Activated CD4-positive, alpha-beta T cell treated with anti-CD3 and anti-CD28 coated beads for 4 hours (primary cell): ENCODE results near the gene DGCR2.
"Not testable (repeated sequence)": the region's sequence is repeated elsewhere in the genome, so short reads cannot be mapped to it uniquely, and the experiment has no call there.

Experiments
- DNase-seq, 2 donors: peaks; one replicate each; pipeline ENCODE4 v3.0.0-alpha.2; 2020

The DGCR2 gene, protein sequence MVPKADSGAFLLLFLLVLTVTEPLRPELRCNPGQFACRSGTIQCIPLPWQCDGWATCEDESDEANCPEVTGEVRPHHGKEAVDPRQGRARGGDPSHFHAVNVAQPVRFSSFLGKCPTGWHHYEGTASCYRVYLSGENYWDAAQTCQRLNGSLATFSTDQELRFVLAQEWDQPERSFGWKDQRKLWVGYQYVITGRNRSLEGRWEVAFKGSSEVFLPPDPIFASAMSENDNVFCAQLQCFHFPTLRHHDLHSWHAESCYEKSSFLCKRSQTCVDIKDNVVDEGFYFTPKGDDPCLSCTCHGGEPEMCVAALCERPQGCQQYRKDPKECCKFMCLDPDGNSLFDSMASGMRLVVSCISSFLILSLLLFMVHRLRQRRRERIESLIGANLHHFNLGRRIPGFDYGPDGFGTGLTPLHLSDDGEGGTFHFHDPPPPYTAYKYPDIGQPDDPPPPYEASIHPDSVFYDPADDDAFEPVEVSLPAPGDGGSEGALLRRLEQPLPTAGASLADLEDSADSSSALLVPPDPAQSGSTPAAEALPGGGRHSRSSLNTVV

DNA sequence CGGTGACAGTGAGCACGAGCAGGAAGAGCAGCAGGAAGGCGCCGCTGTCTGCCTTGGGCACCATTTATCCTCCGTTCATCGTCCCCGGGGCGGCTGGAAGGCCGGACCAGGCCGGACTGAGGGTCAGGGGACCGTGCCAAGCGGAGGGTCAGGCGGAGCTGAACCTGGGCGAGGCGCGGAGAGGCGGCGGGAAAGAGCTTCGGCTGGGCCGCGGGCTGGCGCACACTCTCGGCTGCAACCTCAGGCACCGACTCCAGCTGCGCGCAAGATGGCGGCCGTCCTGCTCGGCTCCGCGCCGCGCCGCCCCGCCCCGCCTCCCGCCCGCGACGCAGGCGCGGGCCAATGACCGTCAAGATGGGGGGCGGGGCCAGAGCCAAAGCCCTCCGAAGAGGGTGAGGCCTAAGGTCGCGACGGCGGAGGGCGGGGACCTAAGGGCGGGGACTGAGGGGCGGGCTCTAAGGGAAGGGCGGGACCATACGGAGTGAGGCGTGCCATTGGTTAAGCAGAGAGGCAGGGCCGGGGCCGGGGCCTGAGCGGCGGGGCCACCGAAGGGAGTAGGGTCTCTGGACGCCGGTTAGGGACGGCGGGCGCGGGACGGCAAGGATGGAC is at the start of gene DGCR2:
TSS of gene DGCR2 (minus strand) at position 270 of the 609 bp plus-strand sequence. CDS start at position 64, 206 bp downstream.
- peak; percentile 97 to 99 for DNase-seq

DNA sequence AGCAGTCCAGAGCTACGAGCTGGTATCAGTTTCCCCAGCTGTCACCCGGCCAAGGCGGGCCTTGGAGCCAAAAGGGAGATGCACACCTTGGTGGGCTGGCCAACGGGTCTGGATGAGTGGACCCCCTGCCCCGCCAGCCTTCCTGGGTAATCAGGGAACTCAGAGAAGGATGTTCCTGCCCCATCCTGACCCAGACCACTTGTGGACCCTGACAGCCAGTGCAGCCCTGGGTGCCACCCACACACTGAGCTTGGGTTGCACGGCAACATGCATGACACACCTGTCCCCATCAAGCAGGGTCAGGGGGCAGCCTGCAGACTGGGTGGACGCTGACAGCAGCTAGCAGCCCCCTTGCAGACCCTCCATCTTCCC is 47.7 kb upstream of the DGCR2 start:
- DNase-seq = no peak

DNA sequence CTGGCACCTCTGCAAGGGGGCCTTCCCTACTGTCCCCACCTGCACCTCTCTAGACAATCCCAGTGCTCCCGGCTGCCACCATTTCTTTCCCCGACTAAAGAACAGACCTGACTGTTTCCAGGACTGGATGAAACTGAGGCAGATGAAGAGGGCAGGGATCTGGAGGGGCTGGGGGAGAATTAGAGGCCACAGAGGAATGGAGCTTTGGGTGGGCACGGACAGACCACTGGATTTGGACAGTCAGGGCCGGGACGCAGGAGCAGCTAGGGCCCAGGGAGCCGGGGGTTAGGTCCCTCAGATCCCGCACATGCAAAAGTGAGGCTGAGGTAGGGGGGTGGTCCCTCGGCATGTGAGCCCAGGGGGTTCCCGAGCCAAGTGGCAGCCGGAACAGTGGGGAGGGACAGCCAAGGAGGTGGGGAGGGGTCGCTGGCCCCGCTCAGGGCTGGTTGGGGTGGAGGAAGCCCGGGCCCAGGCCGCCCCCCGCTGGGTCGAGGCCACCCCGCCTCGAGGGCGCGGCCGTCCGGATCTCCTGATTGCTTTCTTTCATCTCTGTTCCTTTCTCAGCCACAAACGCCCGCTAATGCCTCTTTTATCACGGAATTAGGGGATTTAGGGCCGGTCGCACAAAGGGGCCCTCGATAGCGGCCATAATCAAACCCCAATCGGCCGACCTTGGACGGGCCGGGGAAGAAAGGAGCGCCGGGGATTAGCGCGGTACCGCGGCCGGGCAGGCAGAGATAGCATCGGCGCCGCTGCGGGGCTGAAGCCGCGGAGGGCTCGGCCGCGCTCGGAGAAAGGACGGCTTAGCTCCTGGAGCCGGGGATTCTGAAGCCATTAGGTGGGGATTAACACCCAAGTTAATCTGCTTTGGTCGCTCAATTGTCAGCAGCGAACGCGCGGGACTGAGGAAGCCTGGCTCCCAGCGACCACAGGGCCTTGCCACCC is 47.1 kb upstream of the DGCR2 start:
- no peak for DNase-seq

DNA sequence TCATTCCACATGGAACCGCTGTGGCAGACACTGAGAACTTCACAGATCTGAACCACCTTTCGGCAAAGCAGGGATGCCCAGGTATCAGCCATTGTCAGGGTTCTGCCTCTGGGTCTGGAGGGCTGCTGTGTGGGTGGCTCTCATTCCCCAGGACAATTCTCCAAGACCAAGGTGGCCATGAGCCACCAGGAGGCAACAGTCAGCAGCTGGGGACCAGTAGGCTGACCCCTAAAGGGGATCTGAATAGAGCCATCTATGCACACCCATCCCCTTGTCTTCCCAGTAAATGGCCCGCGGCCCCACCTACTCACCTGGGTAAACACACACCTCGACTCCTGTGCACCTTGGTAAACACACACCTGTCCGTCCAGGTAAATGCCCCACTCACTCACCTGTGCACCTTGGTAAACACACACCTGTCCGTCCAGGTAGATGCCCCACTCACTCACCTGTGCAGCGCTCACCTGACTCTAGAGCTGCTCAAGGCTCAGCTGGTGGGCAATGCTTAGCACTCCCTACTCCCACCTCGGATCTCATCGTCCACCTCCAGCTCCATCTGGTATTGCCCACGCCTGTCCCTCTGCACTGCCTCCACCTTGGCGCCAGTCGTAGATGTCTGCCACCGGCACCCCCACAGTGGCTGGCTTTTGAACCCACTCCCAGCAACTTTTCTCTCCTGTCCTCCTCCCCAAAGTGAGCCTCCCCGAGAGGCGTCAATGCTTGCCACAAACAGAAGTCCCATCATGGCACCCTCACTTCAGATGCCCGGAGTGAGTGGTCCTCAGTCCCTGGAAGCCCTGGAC is 46.1 kb upstream of the DGCR2 start:
- DNase-seq = no peak

DNA sequence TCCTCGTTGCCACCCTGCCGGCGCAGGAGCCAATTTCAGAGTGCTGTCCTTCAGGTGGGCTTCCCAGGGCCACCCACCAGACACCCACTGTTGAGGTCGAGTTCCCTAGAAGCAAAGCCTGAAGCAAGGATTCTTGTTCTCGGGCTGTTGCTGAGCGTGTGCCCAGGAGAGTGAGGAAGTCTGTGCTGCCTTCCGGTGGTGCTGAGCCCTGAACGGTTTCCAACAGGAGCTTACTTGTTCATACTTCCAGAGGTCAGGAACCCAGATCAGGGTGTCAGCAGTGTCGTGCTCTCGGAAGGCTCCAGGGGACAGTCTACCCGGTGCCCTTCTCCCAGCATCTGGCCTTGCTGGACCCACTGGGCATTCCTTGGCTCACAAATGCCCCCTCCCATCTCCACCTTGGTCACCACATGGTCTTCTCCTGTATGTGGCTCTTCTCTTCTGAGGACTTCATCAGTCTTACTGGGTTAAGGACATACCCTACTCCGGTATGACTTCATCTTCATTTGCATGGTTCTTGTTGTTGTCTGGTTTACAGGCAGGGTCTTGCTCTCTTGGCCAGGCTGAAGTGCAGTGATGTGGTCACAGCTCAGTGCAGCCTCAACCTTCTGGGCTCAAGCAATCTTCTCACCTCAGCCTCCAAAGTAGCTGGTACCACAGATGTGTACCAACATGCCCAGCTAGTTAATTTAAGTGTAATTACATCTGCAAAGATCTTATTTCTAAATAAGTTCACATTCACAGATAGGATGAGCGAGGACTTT is 45.1 kb upstream of the DGCR2 start:
- DNase-seq = no peak

DNA sequence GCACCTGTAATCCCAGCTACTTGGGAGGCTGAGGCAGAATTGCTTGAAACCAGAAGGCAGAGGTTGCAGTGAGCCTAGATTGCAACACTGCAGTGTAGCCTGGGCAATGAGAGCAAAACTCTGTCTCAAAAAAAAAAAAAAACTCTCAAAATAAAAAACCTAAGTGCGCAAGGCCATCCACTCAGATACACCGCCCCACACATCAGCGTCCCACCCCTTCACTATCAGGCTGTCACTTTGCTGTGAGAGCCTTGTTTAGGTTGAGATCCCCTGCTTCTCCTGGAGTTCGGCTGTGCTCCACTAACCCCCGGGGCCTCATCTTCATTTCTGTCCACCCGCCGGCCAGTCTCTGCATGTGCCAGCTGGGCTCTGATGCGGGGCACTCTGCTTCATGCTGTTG is 44.2 kb upstream of the DGCR2 start:
- DNase-seq = no peak

DNA sequence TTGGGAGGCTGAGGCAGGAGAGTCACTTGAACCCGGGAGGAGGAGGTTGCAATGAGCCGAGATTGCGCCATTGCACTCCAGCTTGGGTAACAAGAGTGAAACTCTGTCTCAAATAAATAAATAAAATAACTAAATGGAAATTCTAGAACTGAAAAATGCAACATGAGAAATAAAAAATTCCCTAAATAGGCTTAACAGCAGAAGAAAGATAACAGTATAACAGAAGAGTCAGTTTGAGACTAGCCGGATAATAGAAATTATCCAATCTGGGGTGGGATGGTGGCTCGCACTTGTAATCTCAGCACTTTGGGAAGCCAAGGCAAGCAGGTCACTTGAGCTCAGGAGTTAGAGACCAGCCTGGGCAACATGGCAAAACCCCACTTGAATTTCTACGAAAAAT is 42.2 kb upstream of the DGCR2 start:
- no peak for DNase-seq

DNA sequence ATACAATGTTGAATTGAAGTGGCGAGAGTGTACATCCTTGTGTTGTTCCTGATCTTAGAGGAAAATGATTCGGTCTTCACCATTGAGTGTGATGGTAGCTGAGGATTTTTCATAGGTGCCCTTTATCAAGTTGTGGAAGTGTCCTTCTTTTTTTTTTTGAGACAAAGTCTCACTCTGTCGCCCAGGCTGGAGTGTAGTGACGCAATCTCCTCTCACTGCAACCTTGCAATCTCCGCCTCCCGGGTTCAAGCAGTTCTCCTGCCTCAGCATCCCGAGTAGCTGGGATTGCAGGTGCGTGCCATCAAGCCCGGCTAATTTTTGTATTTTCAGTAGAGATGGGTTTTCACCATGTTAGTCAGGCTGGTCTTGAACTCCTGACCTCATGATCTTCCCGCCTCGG is 36.4 kb upstream of the DGCR2 start:
- DNase-seq = not testable (repeated sequence)

DNA sequence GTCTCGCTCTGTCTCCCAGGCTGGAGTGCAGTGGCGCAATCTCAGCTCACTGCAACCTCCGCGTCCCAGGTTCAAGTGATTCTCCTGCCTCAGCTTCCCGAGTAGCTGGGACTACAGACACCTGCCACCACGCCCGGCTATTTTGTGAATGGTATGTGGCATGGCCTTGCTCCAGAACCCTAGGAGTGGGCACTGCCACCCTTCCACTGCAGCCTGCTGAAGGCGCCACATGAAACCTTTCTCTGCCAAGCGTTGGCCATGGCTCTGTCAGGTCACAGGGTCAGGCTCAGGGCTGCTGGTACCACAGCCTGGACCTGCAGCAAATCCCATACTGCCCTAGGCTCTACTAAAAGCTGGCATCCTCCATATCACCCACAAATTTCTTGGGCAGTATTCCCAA is 33.9 kb upstream of the DGCR2 start:
- DNase-seq = not testable (repeated sequence)

DNA sequence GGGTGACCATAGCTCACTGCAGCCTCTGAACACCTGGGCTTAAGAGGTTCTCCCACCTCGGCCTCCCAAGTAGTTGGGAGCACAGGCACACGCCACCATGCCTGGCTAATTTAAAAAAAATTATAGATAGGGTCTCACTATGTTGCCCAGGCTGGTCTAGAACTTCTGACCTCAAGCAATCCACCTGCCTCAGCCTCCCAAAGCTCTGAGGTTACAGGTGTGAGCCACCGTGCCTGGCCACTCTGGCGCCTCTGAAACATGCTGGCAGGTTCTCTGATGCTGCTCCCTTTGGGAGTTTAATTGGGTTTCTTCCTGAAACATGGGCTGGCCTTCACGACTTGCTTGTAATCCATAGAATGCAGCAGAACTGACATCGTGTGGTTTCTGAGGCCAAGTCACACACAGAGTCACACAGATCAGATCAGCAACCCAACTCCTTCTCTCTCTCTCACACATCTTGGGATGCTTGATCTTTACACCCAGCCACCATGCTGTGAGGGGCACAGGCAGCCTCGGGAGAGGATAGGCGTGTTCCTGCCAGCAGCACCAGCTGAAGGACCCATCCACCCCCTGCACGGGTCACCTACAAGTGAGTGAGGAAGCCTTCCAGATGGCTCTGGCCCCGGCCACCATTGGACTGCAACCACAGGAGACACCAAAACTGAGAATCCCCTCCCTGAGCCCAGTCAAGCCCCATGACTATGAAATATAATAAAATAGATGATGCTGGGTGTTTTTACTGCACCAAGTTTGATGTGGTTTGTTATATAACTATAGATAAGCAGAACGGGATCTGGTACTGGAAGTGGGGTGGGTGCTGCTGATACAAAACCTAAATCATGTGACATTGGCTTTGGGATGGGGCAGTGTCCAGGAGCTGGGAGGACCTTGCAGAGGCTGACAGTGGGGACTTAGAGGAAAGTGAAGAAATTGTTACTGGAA is 31.0 kb upstream of the DGCR2 start:
- DNase-seq = no peak

DNA sequence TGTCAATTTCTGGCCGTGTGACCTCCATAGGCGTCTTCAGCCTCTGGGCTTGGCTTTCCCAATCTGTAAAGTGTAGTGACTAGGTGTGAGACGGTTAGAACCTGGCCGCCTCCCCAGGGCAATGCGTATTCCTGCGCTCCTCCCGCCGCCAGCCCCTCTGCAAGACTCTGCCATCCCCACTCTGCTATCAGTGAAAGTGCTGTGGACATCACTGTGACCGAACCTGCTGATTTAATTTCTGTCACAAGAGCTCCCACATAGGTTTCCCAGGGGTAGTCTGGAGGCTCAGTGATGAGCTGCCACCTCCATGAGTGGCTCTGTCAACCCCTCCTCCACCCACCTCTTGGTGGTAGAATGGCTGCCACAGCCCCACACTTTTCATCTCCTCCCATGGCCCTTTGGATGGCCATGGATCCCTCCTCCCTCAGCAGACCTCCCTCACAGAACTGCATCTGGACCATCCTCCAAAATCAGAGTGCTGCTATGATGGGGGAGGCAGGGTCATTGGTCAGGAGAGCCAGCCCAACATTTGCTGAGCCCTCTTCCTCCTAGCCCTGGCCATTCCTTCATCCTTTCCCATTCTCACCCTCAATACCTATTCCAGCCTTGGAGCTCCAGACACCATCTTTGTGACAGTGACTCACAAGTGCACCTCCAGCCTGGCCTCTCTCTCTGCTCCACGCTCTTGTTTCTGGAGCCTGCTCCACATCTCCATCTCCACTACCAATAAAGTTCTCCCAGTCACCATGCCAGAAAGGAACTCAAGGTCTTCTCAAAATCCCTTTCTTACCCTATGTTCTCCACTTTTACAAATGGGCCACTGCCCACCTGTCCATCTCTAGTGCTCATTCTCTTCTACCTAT is 29.3 kb upstream of the DGCR2 start:
- no peak for DNase-seq

DNA sequence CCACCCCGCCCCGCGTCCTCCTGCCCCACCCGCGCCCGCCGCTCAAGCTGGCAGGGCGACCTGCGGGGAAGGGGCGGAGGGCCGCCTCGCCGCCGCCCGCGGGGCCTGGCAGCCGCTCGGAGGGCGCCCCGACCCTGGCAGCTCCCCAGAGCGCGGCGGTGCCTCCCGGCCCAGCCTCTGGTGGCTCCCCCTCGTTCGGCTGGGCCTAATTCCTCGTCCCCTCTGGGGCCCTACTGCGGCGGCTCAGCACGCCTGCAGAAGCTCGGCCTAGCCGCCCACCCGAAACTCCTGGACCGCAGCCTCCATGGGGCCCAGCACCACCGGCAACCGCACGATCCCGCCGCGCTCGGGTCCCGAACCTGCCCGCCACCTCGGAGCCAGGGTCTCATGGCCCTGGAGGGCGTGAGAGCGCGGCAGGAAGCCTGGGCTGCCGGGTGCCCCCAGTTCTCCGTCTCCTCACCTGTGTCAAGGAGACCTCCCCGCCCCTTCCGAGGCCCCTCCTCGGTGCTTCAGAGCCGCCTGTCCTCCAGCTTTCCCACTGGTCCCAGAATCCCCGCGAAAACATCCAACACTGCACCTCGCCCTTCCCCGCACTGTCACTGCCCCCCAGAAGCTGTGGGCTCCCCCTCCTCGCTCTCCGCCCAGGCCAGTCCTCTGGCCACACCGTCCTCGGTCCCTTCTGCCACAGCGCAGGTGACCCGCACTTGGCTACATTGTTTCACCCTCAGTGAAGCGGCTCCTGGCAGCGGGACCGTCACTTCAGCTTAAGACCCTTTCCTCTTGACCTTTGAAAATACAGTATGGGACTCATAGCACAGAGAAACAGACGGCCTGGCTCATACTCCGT is 28.5 kb upstream of the DGCR2 start:
- DNase-seq = no peak

DNA sequence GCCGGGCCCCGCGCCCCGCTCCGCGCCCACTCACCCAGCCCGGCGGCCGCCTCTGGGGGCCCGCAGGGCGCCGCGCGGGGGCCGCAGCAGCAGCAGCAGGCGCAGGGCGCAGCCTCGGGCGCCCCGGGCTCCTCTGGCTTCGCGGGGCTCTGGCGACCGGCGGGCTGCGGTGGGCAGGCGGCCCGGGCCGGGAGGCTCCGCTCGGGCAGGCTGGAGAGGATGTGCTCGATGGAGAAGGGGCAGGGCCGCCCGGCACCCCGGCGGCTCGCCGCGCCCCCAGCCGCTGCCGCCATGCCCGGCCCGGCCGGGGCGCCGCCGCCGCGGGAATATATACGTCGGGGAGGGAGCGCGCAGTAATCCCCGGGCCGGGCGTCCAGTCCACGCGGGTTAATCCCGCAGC is 27.8 kb upstream of the DGCR2 start, which contains the start of gene GSC2:
TSS of gene GSC2 (minus strand) at position 302 of the 400 bp plus-strand sequence. CDS start at position 293, 9 bp downstream.
- no peak for DNase-seq

DNA sequence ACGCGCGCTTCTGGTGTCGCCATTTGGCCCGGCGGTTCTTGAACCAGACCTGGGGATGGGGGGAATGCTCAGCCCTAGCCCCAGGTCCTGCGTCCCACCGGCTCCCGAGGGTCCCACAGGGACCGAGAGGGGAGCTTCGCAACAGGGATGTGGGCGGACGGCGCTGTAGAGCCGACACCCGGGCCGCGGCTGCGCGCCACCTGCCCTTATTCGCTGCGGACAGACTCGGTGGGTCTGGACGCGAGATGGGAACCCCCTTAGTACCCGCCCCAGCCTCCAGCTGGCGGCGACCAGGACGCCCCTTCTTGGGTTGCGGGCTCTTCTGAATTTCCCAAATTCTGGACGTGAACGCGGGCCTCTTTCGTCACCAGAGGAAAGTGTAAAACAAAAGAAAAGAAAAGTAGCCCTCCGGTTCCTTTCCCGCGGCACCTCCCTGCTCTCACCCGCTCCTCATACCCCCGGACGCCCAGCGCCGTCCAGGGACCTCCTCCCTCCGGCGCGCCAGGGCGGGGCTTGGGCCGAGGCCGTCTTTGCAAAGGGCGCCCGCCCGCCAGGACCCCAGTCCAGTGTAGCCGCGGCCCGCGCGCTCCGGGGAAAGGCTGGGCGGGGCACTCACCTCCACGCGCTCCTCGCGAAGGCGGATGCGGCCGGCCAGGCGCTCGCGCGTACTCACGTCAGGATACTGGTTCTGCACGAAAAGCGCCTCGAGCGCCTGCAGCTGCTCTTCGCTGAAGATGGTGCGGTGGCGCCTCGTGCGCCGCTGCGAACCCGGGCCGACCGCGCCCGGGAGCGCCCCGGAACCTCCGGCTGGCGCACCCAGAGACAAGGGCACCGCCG is 27.1 kb upstream of the DGCR2 start:
- no peak for DNase-seq

DNA sequence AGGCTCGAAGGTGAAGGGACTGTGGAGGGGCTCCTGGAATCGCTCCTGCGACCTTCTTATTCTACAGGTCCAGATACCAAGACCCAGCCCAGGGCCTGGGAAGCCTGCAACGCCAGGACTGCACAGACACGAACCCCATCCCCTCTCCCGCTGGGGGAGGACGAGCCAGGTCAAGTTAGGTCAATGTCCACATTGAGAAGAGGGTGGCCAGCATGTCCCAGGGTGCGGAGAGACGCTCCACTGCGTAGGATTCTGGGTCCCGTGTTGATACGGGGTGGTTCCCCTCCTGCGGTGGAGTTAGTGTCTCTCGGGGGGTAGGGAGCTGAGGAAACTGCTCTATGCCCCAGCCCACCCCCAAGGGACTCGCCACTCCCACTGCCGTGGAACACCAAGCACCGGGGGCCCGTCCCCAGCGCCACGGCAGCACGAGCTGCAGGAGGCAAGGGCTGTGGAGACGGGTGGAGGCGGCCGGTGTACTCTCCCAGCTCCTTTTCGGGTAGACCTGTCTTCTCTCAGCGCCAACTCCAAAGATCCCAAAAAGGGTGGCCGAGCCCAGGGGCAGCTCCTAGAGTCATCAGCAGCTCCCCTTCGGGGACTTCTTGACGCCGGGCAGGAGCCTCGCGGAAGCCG is 26.3 kb upstream of the DGCR2 start:
- no peak for DNase-seq

DNA sequence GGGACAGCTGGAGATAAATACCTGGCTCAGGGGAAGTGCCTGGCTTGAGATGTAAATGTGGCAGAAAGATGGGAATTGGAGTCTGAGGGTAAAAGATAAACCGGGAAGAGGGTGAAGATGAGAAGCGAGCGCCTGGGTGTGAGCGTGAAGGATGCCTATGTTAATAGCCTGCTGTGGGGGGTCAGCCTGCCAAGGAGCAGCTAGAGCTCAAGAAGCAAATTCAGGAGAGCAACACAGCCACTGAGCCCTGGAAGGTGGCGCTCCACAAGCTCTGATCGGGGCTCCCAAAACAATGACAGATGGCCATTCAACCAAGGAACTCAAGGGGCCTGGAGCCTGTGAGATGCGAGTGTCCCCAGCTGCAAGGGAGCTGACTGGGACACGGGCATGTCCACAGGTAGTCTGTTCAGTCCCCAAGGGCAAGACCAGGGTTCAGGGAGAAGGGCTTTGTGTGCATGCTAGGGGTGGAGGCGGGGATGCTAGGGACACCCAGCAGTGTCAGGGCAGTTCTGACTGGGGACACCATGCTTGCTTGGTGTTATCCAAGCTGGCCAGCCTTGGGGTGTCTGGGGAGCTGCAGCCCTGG is 25.1 kb upstream of the DGCR2 start:
- DNase-seq = no peak
